ENCODE results near the gene PTPN11.
"Not testable (repeated sequence)": the region's sequence is repeated elsewhere in the genome, so short reads cannot be mapped to it uniquely, and the experiment has no call there.

The PTPN11 gene

GRCh38 chr12:112518365-112518735 is 99.6 kb downstream of the PTPN11 start:
- no peak for DNase-seq

GRCh38 chr12:112519841-112520340 is 101.1 kb downstream of the PTPN11 start:
- not testable (repeated sequence) for DNase-seq

- DNase-seq = no peak
Measured at GRCh38 chr12:112523856-112524255, 105.1 kb downstream of the PTPN11 start.

GRCh38 chr12:112524269-112524668 is 105.5 kb downstream of the PTPN11 start:
- DNase-seq = no peak

GRCh38 chr12:112524676-112525425 is 106.1 kb downstream of the PTPN11 start:
- no peak for DNase-seq

- no peak for DNase-seq
Measured at GRCh38 chr12:112525426-112525809, 106.7 kb downstream of the PTPN11 start.

DNA sequence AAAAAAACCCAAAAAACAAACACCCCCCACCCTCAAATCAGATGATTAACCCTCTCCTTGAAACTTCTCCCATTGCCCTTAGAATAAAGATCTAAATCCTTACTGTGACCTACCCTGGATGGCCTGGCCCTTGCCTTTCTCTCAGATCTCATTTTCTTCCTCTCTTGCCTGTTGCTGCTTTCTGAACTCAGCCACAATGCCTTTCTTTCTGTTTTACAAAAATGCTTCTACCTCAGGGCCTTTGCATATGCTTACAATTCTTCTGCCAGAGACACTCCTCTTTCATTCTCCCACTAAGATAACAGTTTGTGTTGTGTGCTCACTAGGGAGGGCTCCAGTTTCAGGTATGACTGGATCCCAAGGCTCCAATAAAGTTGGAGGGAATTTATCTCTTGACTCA is 108.3 kb downstream of the PTPN11 start:
- no peak for DNase-seq

DNA sequence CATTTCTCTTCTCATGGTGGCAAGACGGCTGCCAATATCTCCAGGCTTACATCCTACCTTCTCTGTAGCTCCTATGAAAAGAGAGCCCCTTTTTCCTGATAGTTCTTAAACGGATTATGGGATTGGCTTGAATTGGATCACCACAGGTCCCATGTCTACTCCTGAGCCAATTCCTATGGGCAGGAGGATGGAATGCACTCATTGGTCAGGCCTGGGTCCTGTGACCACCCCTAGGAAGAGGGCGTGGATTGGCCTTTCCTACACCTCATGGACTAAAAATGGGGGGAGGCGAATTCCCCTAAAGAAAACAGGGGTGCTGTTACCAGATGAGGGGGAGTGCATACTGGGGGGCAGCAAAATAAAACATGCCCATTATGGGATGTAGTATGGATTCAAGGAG is 108.8 kb downstream of the PTPN11 start:
- no peak for DNase-seq

DNA sequence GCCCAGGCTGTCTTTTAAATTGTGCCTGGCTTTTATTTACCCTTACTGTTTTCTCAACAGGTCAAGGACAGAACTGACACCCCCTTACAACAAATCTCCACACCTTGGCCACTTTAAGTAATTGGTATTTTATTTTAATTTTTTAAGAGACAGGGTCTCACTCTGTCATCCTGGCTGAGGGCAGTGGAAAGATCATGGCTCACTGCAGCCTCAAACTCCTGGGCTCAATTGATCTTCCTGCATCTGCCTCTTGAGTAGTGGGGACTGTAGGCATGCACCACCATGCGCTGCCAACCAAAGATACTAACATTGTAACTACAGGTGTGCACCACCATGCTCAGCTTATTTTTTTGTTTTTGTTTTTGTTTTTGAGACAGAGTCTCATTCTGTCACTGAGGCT is 109.8 kb downstream of the PTPN11 start:
- DNase-seq = no peak

- no peak for DNase-seq
Measured at GRCh38 chr12:112530941-112531340, 112.2 kb downstream of the PTPN11 start.

- no peak for DNase-seq
Measured at GRCh38 chr12:112532106-112532505, 113.4 kb downstream of the PTPN11 start.

- DNase-seq = no peak
Measured at GRCh38 chr12:112533528-112533927, 114.8 kb downstream of the PTPN11 start.

DNA sequence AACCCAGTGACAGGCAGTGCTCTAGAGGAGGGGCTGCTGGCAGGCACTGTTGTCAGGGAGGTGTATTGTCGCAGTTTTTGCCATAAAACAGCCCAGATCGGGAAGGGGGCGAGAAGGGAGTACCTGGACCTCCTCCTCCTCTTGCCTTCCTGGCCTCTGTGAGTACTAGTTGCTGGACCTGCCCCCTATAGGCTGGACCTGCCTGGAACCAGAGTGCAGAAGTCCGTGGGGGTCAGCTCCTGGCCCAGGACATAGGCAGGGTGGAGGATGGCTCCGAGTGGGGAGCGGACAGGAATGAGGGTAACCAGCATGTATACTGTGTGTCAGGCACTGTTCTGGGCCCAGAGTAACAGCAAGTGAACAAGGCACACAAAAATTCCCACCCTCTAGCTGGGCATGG is 116.3 kb downstream of the PTPN11 start:
- no peak for DNase-seq

DNA sequence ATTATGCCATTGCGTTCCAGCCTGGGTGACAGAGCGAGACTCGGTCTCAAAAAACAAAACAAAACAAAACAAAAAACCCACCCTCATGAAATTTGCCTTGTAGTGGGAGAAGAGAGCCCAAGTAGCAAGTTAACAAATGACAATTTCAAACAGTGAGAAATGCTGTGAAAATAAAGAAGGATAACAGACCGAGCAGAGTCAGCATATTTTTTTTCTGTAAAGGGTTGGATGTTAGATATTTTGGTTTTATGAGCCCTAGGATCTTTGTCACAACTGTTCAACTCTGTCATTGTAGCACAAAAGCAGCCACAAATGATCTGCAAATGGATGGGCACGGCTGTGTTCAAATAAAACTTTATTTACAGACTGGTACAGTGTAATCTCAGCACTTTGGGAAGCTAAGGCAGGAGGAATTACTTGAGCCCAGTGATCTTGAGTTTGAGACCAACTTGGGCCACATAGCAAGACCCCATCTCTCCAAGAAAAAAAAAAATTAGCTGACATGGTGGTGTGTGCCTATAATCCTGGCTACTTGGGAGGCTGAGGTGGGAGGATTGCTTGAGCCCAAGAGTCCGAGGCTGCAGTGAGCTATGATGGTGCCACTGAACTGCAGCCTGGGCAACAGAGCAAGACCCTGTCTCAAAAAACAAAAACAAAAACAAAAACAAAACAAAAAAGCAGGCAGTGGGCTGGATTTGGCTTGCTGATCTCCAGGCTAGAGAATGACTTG is 117.1 kb downstream of the PTPN11 start:
- no peak for DNase-seq

DNA sequence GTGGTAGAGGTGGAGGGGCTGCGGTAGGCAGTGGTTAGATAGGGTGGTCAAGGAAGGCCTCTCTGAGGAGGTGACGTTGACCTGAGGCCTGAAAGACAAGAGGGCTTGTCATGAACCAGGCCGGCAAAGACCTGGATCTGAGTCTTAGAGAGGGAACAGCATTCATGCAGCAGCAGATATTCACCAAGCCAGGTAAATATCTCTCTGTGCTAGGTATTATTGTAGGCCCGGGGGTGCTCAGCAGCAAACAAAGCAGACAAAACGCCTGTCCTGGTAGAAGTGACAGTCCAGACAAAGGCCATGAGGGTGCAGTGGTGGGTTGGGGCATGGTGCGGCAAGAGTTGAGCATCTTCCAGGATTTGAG is 117.6 kb downstream of the PTPN11 start:
- no peak for DNase-seq

DNA sequence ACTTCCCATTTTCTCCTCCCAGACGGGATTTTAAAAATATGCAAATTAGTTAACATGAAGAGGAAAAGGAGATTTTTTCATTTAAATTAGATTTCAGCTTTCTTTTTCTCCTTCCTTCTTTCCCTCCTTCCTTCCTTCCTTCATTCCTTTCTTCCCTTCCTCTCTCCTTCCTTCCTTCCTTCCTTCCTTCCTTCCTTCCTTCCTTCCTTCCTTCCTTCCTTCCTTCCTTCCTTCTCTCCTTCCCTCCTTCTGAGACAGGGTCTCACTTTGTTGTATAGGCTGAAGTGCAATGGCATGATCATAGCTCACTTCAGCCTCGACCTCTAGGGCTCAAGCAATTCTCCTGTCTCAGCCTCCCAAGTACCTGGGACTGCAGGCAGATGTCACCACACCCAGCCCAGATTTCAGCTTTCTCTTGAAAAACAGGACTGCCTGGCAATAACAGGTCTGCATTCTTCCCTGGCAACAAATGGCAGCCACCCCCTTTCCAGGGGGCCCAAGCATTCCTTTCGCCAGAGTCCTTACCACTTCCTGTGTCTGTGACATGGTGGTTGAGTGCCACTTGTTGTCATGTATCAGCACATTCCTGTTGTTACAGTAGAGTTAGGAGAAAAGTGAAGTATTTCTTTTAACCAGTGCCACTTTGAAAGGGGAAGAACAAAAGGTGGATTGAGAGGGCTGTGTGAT is 119.1 kb downstream of the PTPN11 start:
- DNase-seq = no peak

DNA sequence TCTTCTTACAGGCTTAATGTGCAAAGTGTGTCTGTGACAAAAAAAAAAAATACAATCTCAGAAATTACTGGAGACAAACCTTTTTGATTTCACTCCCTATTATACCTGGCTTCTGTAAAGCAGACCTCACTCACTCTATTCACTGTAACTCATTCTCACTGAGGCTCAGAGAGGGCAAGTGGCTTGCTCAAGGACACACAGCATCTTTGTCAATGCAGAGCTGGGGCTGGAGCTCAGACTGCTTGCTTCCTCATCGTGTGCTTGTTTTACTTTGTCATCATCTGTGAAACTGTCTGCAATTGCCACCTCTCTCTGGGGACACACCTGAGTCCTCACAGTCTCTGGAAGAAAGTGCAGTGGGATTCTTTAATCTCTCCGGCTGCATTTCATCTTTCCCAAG is 120.0 kb downstream of the PTPN11 start:
- no peak for DNase-seq

DNA sequence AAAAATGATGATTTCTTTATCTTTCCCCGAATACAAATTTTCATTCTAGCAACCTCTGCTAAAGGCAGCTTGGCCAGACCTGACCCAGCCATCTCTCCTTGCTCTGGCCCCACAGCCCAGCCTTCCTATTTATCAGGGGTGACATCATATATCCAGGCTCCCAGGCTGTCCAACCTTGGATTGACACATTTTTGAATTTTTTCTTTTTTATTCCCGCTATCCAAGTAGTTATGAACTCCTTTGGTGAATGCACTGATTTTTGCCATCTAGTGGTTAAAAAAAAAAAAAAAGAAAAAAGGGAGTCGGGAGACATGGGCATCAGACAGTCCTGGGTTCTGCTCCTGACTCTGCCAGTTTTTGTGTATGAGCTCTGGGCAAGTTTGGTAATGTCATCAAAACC is 120.5 kb downstream of the PTPN11 start:
- no peak for DNase-seq

DNA sequence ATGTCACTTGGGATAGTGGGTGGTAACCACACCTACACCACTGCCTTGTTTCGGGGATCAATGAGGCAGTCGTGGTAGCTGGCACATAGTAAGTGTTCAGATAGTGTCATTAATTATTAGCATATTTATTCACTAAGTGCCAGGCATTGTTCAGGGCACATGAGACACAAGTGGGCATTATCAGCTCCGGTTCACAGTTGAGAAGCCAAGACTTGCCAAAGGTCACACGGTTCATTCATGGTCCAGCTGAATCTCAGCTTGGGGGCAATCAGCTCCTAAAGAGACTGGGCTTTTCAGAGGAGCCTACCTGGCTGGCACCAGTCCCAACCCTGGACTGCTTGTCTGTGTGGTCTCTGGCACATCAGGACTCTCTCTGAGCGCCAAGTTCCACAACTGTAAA is 121.3 kb downstream of the PTPN11 start:
- no peak for DNase-seq

DNA sequence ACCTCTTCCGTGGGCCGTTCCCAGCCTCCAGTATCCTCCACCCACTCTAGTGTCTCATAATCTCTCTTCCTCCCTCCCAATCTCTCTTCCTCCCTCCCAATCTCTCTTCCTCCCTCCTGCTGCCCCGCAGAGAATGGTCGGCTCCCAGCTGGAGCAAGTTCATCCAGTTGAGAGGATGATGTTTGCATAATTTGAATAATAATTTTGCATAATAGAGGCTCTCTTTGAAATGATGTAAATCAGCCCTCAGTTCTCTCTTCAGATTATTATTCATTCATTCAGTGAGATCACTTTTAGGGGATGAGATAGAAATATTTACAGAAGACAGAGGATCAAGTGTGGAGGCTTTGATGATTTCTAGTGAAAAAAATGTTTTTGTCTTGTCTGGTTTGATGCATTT is 125.0 kb downstream of the PTPN11 start:
- DNase-seq = no peak

DNA sequence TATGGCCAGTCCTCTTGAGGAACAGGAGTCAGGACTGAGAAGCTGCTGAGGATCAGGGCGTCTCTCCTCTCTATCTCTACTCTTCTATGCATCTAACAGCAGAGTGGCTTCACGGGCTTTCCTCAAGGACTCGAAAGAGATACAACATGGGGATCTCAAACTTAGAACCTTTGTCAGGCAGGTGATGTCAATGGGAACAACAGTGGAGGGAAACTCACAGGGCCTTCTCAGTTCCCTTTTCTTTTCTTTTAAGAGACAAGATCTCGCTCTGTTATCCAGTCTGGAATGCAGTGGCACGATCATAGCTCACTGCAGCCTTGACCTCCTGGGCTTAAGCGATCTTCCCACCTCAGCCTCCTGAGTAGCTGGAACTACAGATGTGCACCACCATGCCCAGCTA is 127.6 kb downstream of the PTPN11 start:
- no peak for DNase-seq

DNA sequence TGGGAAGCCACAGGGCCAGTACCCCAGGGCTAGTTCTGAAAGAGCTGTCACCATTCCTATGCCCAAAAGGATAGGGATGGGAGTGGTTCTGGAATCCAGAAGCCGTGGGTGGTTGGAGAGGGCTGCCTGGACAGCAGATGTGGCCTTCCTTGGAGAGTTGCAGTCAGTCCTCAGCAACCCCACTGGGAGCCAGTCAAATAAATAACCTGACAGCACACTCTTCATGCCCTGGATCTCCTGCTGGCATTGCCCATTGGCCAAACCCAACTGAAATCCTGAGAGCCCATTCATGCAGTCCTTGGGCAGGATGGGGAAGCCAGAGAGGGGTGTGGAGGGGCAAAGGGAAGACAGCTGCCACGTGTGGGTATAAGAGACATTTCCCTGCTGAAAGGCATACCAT is 128.2 kb downstream of the PTPN11 start:
- DNase-seq = no peak

DNA sequence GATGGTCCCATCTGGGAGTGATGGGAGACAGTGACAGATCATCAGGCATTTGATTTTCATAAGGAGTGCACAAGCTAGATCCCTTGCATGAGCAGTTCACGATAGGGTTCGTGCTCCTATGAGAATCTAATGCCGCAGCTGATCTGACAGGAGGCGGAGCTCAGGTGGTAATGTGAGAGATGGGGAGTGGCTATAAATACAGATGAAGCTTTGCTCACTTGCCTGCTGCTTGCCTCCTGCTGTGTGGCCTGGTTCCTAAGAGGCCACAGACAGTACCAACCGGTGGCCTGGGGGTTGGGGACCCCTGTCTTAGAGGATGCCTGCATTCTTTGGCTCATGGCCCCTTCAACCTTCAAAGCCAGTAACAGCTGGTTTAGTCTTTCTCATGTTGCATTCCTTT is 130.3 kb downstream of the PTPN11 start:
- no peak for DNase-seq

GRCh38 chr12:112551681-112552080 is 132.9 kb downstream of the PTPN11 start:
- no peak for DNase-seq
